Transverse colon (tissue), 4 donors: Measurements from ENCODE around the gene PREX1. TPM values are rescaled to one million over a fixed set of nuclear protein-coding genes. Genes with fewer than 3 reads are reported as not detected.

ENCODE experiments used
- DNase-seq: peaks from one replicate; pipeline ENCODE4 v3.0.0-alpha.2; 2019
- H3K27ac ChIP-seq, 4 donors: fragments of 200-600 bp; sonication (generic); 2 replicates each; pipeline ENCODE4 v1.5.1; 2016 to 2018; ENCODE audit warnings: inconsistent platforms in 4 of 4
- H3K27me3 ChIP-seq: fragments of 200-600 bp; sonication (generic); 2 replicates; pipeline ENCODE4 v1.5.1; 2017; ENCODE audit warnings: inconsistent platforms
- H3K36me3 ChIP-seq, 4 donors: fragments of 200-600 bp; sonication (generic); 2 replicates each; pipeline ENCODE4 v1.5.1; 2017 to 2019; ENCODE audit warnings: inconsistent platforms in 4 of 4
- H3K4me1 ChIP-seq, 4 donors: fragments of 200-600 bp; sonication (generic); 2 replicates each; pipeline ENCODE4 v1.5.1; 2017 to 2020; ENCODE audit warnings: inconsistent platforms in 4 of 4
- H3K4me3 ChIP-seq, 4 donors: fragments of 200-600 bp; sonication (generic); 1 replicate in 1 of 4; 2 replicates in 3 of 4; pipeline versions ENCODE4 v1.5.1 to v1.6.1; 2017 to 2019; ENCODE audit warnings: inconsistent platforms in 4 of 4
- H3K9me3 ChIP-seq, 2 donors: fragments of 200-600 bp; sonication (generic); 2 replicates each; pipeline ENCODE4 v1.5.1; 2017 to 2019; ENCODE audit warnings: inconsistent platforms in 2 of 2
- EP300 ChIP-seq: sonication (generic); formaldehyde crosslinking; IDR thresholded peaks from one replicate; pipeline ENCODE4 v1.6.1; 2017; ENCODE audit warnings: antibody characterized with exemption, low read depth
- POLR2A ChIP-seq: fragments of 450-650 bp; IDR thresholded peaks from one replicate; pipeline ENCODE4 v1.6.1; 2016; ENCODE audit warnings: antibody characterized with exemption, mild to moderate bottlenecking, moderate library complexity
- POLR2AphosphoS5 ChIP-seq, 3 donors: sonication (generic); formaldehyde crosslinking; IDR thresholded peaks; one replicate each; pipeline ENCODE4 v1.6.1; 2016; ENCODE audit warnings: antibody characterized with exemption in 3 of 3
- WGBS, 2 donors: methylation state at CpG; one replicate each; pipeline ENCODE4 v1.1.5; 2018; ENCODE audit warnings: low coverage in 1 of 2; 5-methylcytosine and 5-hydroxymethylcytosine counted together
- in situ Hi-C, 4 donors: fragments of 200-750 bp; cut with MboI; loops; one replicate each; pipeline versions ENCODE4 v1.15.0 to v1.15.1; 2017; ENCODE audit warnings: low sequenced_read_pairs in 3 of 4, low pct_ligation_motif_present in 1 of 4, low pct_unique_long_range_greater_than_20kb in 1 of 4
- intact Hi-C: fragments of 100-400 bp; cut with DNase I; formaldehyde crosslinking; loops from one replicate; pipeline ENCODE4 v1.15.1; 2023; ENCODE audit warnings: low total_unique reads
- total RNA-seq, 4 donors: library from RNA; depleted of rRNA; stranded (reverse); fragments of >200 nt; gene quantifications; one replicate each; pipeline ENCODE4 v1.1.0, GENCODE V29; 2016
- TF ChIP-seq, protein P1 (sequence below), 5 experiments: fragments of 200-600 bp in 3 of 5; fragments of 450-650 bp in 2 of 5; sonication (generic) in 3 of 5; IDR thresholded peaks; 1 replicate in 2 of 5; 2 replicates in 3 of 5; pipeline ENCODE4 v1.5.1; 2016 to 2017; ENCODE audit warnings: antibody characterized with exemption in 5 of 5, inconsistent platforms in 3 of 5, mild to moderate bottlenecking in 2 of 5, moderate library complexity in 1 of 5

PREX1 gene
- total RNA-seq, 4 donors from 2014 or later, result 10.9 to 29.9 (median 16.6) TPM

DNA sequence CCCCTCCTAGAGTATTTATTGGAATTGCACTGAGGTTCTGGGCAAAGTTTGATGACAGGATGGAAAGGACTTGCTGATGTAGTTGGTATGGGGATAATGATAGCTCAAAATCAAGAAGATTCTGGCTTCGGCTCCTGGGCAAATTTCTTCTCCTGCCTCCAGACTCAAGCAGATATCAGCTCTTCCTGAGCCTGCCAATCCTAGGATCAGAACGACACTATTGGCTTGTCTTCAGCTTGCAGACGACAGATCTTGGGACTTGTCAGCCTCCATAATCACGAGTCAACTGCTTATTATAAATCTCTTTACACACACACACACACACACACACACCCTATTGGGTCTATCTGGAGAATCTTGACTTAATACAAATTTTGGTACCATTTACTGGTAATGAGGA is 131.1 kb downstream of the PREX1 start:
- Histone ChIP-seq H3K27ac (no peak overlapping the region), H3K27me3 (no peaks in the 10 kb centered on the region), H3K9me3 (no peaks in the 10 kb centered on the region), H3K4me3 (no peak overlapping the region), H3K4me1 (peaks cover 0 to 10% (median 9%) of the 10 kb centered on the region in 4 donors), H3K36me3 (no peaks in the 10 kb centered on the region)
- TF ChIP-seq POLR2A, result no peak
- TF ChIP-seq EP300, result no peak
- TF ChIP-seq, protein P1, sequence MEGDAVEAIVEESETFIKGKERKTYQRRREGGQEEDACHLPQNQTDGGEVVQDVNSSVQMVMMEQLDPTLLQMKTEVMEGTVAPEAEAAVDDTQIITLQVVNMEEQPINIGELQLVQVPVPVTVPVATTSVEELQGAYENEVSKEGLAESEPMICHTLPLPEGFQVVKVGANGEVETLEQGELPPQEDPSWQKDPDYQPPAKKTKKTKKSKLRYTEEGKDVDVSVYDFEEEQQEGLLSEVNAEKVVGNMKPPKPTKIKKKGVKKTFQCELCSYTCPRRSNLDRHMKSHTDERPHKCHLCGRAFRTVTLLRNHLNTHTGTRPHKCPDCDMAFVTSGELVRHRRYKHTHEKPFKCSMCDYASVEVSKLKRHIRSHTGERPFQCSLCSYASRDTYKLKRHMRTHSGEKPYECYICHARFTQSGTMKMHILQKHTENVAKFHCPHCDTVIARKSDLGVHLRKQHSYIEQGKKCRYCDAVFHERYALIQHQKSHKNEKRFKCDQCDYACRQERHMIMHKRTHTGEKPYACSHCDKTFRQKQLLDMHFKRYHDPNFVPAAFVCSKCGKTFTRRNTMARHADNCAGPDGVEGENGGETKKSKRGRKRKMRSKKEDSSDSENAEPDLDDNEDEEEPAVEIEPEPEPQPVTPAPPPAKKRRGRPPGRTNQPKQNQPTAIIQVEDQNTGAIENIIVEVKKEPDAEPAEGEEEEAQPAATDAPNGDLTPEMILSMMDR (IDR thresholded peaks at IDR 0.05), result no peak
- no peak for TF ChIP-seq POLR2AphosphoS5 (IDR thresholded peaks at IDR 0.05)
- intact Hi-C loops, result no loop called here
- DNase-seq, result no peak
- WGBS, 2 donors, result 96 to 100% methylated on average over 1 to 4 of the region's 4 CpGs
- in situ Hi-C loops, result no loop called here

- TF ChIP-seq EP300 (no peak), POLR2A (no peak), POLR2AphosphoS5 (IDR thresholded peaks at IDR 0.05) (no peak)
- TF ChIP-seq, protein P1 (IDR thresholded peaks at IDR 0.05), result no peak
- H3K4me3 ChIP-seq, result no peak overlapping the region
- peaks cover 0 to 17% (median 12%) of the 10 kb centered on the region in 4 donors for H3K4me1 ChIP-seq
- DNase-seq, result no peak
- no peak overlapping the region for H3K27ac ChIP-seq
- no peaks in the 10 kb centered on the region for H3K27me3 ChIP-seq
- in situ Hi-C loops (no loop called here), intact Hi-C loops (no loop called here)
- H3K36me3 ChIP-seq, result no peaks in the 10 kb centered on the region
- no peaks in the 10 kb centered on the region for H3K9me3 ChIP-seq
Measured at GRCh38 chr20:48695738-48696137, 132.1 kb downstream of the PREX1 start.

DNA sequence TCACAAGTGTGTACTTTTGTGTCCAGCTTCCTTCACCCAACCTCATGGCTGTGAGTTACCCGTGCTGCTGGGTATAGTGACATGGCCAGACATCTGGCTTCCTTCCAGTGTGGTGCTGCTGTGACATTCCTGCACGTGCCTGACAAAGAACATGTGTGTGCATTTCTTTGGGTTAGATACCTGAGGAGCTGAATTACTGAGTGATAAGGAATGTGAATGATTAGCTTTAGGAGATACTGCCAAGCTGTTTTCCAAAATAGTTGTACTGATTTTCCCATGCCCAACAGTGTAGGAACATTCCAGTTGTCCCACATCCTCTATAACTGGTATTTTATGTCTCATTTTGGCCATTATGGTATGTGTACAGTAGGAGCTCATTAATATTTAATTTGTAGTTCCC is 132.5 kb downstream of the PREX1 start:
- intact Hi-C loops, result no loop called here
- Histone ChIP-seq H3K36me3 (no peaks in the 10 kb centered on the region), H3K27me3 (no peaks in the 10 kb centered on the region), H3K27ac (no peak overlapping the region), H3K9me3 (no peaks in the 10 kb centered on the region), H3K4me1 (peaks cover 0 to 22% (median 17%) of the 10 kb centered on the region in 4 donors), H3K4me3 (no peak overlapping the region)
- in situ Hi-C loops, result no loop called here
- no peak for DNase-seq
- TF ChIP-seq EP300 (no peak), POLR2AphosphoS5 (IDR thresholded peaks at IDR 0.05) (no peak), POLR2A (no peak)
- TF ChIP-seq, protein P1 (IDR thresholded peaks at IDR 0.05), result no peak
- 43% methylated on average over 2 of the region's 2 CpGs; no CpG with 5 or more reads in 1 of the 2 donors for WGBS, 2 donors

- no peak for DNase-seq
- no peaks in the 10 kb centered on the region for H3K36me3 ChIP-seq
- no peaks in the 10 kb centered on the region for H3K9me3 ChIP-seq
- no peaks in the 10 kb centered on the region for H3K27me3 ChIP-seq
- H3K4me1 ChIP-seq, result peaks cover 0 to 26% (median 20%) of the 10 kb centered on the region in 4 donors
- TF ChIP-seq EP300 (no peak), POLR2A (no peak), POLR2AphosphoS5 (IDR thresholded peaks at IDR 0.05) (no peak)
- TF ChIP-seq, protein P1 (IDR thresholded peaks at IDR 0.05), result no peak
- intact Hi-C loops, result no loop called here
- WGBS, 2 donors, result 90 to 100% methylated on average over 1 to 7 of the region's 7 CpGs
- no peak overlapping the region for H3K4me3 ChIP-seq
- in situ Hi-C loops, result no loop called here
- H3K27ac ChIP-seq, result no peak overlapping the region
Measured at GRCh38 chr20:48694381-48694865, 133.4 kb downstream of the PREX1 start.
